Measurements from ENCODE around the gene DUOX2.
"Not testable (repeated sequence)": the region's sequence is repeated elsewhere in the genome, so short reads cannot be mapped to it uniquely, and the experiment has no call there.

The DUOX2 gene

DNA sequence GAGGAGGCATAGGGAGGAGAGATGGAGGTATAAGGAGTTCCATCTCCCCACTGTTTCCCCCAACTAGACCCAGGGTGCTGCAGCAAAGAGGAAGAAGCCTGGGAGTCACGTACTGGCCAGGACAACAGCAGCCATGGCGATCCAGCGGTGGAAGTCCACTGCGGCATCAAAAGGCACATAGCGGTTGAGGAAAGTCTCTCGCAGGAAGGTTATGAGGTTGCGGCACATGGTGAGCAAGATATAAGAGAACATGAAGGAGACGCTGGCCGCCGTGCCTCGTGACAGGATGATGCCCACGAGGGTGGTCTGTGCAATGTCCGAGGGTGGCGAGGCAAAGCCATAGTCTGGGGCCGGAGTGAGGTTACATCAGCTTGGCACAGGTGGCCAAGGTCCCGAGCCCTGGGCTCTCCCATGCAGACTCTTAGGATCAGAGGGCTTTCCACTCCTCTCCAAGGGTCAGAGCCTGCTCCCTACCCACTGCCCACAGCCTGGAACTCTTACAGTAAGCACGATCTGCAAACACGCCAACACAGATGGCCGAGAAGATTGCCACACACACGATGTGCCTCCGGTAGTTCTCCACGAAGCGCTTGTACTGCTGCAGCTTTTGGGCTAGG is 14.3 kb downstream of the DUOX2 start:
- ATAC-seq, result no peak

GRCh38 chr15:45097466-45097865 is 16.5 kb downstream of the DUOX2 start:
- ATAC-seq, result no peak

DNA sequence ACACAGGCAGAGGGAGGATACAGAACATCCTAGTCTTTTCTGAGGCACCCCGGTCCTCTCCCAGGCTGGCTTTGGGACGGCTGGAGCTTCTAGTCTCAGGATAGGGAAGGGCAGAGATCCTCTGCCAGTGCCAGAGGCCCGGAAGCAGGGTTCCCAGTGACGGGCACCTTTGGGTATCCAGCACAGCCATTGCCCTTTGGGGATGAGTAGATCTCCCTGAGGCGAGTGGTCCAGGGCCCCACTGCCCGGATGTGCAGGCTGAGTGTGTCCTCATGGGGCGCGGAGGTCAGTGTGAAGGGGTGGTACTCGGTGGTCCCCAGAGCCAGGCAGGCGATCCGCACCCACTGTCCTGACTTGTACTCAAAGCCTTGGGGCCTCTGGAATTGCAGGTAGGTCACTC is 18.3 kb downstream of the DUOX2 start:
- ATAC-seq, result no peak

- no peak for ATAC-seq
Observed at GRCh38 chr15:45094358-45094730, 19.6 kb downstream of the DUOX2 start.

GRCh38 chr15:45093622-45094357 is 20.2 kb downstream of the DUOX2 start:
- no peak for ATAC-seq

DNA sequence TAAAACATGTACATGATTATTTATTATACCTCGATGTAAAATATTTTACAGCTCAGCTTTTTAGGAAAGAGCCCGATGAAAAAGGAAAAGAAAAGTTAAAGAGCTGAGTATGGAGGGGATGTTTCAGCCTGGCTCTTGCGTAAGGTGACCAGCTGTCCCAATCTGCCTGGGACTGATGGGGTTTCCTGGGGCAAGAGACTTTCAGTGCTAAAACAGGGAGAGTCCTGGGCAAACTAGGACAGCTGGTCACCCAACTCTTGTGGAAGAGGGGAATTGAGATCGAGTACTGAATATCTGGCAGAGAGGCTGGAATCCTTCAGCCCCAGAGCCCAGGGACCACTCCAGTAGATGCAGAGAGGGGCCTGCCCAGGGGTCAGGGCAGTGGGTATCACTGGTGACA is 21.0 kb downstream of the DUOX2 start:
- ATAC-seq, result no peak

- no peak for ATAC-seq
Observed at GRCh38 chr15:45091576-45091975, 22.4 kb downstream of the DUOX2 start.

DNA sequence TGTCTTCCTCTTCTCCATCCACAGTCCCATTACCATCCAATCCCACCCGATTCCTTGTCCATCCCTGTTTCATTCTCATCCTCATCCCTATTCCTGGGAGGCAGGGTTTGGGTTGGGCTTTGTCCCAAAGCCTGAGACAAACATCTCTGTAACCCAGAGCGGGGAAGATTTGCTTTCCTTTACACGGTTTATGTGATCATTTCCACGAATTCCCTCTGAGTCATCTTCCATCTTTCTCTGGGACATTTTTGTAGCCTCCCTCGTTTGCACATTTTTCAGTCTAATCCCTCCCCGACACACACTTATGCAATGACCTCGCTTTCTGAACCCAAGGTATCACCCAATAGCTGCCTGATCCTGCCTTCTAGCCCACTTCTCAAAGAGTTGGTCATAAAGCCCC is 22.8 kb downstream of the DUOX2 start:
- no peak for ATAC-seq

DNA sequence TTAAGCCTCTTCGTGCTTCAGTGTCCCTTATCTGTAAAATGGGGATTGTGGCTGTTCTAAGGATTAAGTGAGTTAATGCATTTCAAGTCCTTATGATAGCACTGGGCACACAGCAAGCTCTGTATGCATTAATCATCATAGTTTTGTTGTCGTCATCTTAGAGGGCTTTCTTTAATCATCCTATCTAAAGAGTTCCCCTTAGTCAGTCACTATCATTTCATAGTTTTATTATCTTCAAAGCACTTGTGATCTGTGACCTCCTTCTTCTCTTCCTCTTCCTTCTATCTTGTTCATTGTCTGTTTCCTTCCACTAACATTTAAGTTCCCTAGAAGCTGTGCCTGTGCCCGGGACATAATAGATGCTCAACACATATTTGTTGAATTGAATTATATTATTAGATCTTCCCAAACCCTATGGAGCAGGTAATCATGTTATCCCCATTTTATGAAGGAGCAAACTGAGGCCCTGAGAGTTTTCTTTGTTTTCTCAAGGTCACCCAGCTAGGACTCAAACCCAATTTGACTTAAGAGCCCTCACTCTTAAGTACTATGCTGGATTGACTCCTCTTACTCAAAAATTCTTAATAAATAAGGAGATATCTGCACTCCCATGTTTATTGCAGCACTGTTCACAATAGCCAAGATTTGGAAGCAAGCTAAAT is 24.1 kb downstream of the DUOX2 start:
- ATAC-seq, result no peak

- no peak for ATAC-seq
Observed at GRCh38 chr15:45088801-45089711, 24.9 kb downstream of the DUOX2 start.

GRCh38 chr15:45087513-45087912 is 26.5 kb downstream of the DUOX2 start:
- no peak for ATAC-seq

DNA sequence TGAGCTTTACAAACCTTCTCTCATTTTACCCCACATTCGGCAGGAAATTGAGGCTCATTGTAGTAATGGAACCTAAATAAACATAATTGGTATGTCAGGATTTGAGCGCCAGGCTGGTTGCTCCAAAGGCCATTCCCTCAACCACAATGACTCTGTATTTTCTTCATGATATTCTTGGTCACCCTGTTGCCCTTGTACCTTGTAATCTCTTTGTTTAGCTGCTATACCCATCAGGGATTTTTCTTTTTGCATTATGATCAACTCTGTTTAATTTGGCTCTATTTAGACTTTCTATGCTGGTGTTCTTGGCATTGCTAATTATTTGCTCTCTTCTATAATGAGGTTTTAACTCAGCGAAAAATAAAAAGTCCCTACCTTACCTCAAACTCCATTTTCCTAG is 29.8 kb downstream of the DUOX2 start:
- ATAC-seq, result no peak

DNA sequence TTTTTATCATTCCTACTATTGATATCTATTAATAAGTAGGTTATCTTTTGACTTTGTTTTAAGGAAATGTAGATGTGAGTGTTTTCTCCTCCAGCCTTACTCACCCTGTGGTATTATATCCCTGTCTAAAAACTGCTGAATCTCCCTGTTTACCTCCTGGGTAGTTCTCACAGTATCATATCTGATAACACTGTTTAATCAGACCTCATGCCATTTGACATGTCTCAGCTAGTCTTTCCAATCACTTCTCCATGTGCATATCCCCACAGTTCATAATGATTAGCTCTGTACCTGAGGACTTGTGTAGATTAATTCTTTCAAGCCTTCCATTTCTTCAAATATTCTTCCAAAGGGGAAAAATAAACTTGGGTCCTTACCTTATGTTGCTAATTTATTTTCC is 30.7 kb downstream of the DUOX2 start:
- ATAC-seq, result no peak

GRCh38 chr15:45082412-45082811 is 31.6 kb downstream of the DUOX2 start:
- ATAC-seq, result not testable (repeated sequence)

DNA sequence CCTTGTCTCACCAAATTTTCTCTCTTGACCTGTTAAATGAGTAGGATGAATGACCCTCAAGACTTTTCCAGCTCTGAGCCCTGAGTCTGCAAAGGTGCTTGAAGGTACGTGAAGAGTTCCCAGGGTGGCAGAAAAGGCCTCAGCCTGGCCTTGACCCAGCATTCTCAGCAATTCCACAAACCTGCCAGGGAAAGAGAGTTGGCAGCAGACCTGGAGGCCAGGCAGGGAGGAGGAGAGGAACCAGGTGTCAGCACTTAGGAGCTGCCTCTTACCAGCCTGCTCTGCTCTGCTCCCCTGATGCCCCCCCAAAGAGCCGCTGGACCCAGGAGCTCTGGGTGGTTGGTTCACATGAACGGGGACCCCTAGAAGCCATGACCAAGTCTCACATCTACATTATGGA is 33.4 kb downstream of the DUOX2 start:
- not testable (repeated sequence) for ATAC-seq

DNA sequence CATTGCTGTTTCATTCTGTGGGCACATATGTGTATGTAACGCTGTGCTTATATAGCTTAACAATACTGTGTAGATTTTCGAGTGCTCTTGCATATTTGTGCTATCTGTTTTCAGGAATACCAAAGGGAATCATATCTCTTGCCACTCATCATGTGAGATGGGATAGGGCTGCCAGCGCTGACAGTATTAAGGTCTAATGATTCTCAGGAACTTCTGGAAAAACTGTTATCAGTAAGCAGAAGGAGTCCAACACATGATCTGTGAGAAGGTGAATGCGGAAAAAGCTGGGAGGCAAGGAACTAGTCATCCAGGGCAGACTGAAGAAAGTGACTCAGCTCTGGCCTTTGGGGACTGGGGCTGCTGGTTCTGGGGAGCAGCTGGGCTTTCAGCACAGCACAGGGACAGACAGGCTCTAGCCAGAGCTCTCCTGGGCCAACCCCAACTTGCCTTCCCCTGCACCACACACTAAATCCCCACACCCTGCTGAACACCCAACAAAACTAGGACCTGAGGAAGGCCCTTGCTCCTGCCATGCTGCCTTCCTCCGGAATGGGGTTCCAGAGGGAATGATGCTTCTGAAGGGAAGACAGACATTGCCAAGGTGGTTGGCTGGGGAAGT is 34.2 kb downstream of the DUOX2 start:
- not testable (repeated sequence) for ATAC-seq

- not testable (repeated sequence) for ATAC-seq
Observed at GRCh38 chr15:45079201-45079600, 34.8 kb downstream of the DUOX2 start.

DNA sequence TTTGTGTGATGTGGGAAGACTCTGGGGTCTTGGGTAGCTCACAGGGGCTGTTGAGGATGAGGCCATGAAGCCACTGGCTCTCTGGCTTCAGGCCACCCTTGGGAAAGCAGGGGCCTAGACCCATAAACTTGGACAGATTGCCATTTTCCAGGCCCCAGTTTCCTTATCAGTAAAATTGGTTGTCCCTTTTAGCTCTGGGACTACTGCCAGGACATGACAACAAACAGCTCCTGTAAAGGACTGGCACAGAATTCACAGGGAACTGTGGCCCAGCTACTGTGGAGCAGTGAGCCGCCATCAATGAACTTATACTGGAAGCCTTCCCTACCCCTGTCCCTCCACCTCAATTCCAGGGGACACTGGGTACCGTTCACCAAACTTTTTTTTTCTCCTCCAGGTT is 36.6 kb downstream of the DUOX2 start:
- ATAC-seq, result not testable (repeated sequence)

DNA sequence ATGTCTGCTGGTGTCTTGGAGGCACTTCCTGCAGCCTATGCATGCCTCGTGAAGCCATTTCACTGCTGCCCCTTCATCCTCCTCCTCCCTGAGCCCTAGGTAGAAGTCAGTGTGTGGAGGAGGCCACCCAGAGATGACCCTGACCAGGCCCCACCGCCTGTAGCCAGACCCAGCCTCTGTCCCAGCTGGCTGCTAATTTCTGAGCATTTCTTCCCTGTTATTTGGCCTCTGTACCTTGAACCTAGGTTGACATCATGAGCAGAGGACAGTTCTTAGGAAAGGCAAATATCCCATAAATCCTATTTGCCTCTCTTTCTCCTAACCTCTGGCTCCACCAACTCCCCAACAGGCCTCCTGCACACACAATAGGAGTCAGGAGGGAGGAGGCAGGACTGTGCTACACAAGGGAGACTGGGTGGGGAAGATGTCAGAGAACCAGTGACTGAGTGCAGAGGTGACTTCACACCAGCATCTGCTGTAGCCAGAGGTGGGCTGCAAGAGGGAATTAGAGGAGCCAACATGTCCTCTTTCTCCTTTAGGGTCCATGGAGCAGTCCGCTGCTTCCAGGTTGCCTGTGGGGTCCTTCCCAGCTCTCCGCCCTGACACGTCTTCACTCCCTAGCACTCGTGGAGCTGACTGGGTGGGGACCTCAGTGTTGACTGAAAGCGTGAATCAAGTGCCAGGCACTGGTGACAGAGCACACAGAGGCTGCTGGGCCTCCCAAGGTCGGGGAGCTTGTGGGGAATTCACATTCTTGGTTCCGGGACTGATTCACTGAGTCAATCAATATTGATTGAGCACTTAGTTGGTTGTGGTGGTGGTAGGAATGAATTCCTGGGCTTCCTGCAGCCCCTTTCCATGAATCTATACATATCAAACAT is 38.3 kb downstream of the DUOX2 start:
- not testable (repeated sequence) for ATAC-seq

- ATAC-seq, result not testable (repeated sequence)
Observed at GRCh38 chr15:45073602-45074001, 40.4 kb downstream of the DUOX2 start.

DNA sequence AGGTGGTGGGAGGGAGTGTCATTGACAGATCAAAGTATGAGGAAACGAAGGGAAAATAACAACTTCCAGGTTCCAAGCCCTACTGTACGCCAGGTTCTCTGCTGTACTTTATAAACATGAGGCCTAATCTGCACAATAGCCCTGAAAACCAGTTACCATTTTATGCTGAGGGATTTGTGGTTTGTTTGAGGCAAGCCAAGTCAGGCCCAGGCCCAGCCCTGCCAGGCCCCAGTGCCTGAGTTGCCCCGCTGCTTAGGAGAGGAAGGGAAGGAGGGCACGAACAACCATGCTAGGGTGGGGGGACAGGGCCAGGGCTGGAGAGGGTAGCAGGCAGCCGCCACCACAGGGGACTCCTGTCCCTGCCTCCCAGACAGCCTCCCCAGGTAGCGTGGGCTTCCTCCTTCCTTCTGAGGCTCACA is 44.0 kb downstream of the DUOX2 start:
- not testable (repeated sequence) for ATAC-seq
